Activated CD4-positive, alpha-beta T cell treated with anti-CD3 and anti-CD28 coated beads, Interleukin-2, Interleukin-4, amounts not matched to agents 100 ng/mL and 50 ng/mL, durations not matched to agents 16 hours and 8 hours (primary cell): ENCODE data around the gene AGTRAP.

ENCODE experiments used
- DNase-seq: peaks from one replicate; pipeline ENCODE4 v3.0.0-alpha.2; 2020; ENCODE audit warnings: low spot score

Gene AGTRAP

GRCh38 chr1:11764115-11764514, 28.2 kb downstream of the AGTRAP start:
- no peak for DNase-seq

- no peak for DNase-seq
Observed at GRCh38 chr1:11764519-11764918, 28.6 kb downstream of the AGTRAP start.

DNA sequence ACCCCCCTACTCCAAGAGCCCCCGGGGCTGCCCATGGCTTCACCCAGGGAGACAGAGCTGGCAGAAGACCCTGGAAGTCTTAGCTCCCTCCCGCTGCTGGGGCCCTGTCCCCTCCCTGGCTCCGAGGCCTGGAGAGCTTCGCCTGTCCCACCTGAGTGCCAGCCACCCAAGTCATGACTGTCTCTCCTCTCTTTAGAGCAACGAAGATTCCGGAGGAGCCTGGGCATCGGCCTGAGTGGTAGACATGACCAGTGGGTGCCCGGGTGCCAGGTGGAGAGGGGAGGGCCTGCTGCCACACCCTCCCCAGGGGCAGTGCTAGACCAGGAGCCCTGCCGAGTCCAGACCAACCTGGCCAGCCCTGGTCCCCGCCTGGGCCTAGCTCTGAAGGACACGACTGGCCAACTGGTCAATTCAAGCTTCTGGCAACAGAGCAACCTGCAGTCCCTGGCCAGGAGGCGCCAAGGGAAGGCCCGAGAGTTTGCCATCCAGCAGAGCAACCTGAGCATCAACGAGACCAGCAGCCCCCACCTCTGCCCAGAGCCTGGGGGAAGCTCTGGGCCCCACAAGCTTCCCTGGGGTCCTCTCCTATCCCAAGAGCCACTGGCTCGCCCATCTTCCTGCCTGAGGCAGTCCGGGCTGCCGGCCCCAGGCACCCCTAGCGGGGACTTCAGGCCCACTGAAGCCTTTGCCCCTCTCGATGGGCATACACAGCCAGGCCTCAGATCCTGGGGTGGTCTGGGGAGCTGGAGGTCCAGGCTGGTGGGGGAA, 29.9 kb downstream of the AGTRAP start:
- no peak for DNase-seq

DNA sequence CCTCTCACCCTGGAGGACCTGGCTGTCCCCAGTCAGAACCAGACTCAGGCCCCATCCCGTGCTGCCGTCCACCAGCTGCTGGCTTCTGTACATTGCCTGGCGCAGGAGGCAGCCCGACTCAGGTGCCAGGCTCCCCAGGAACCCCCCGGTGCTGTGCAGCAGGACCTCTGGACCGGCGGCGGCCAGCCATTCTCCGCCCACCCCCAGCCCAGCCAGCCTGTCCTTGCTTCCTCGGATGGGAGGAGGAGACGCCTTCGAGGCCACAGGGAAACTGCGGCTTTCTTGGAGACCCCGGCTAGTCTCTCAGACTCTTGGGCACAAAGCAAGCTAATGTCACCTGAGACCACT, 30.5 kb downstream of the AGTRAP start:
- no peak for DNase-seq

GRCh38 chr1:11767922-11768704, 32.2 kb downstream of the AGTRAP start:
- no peak for DNase-seq

DNA sequence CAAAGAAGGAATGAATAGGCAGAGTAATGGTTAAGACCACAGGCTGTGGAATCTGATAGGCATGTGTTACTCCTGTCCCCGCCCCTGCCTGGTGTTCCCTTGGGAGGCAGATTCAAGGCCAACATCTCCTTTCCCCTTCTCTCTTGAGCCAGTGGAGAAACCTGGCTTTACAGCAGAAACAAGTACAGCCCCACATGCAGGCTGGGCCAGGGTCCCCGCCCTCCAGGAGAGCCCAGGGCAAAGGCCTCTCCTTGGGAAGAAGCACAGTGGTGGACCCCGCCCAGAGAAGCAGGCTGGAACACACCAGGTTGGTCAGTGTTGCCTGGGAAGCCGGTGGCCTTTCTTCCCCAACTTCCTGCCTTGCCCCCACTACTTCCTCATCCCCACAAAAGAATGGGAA, 32.9 kb downstream of the AGTRAP start:
- no peak for DNase-seq

DNA sequence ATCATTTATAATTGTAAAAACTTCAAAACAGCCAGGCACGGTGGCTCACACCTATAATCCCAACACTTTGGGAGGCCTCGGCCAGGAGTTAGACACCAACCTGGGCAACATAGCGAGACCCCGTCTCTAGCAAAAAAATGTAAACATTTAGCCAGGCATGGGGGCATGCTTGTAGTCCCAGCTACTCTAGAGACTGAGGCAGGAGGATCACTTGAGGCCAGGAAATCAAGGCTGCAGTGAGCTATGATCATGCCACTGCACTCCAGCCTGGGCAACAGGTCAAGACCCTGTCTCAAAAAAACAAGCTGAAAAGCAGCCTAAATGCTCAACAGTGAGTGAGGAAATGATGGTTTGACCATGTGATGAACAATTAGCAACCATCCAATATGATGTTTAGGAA, 33.3 kb downstream of the AGTRAP start:
- no peak for DNase-seq

- no peak for DNase-seq
Observed at GRCh38 chr1:11770011-11770410, 34.1 kb downstream of the AGTRAP start.

DNA sequence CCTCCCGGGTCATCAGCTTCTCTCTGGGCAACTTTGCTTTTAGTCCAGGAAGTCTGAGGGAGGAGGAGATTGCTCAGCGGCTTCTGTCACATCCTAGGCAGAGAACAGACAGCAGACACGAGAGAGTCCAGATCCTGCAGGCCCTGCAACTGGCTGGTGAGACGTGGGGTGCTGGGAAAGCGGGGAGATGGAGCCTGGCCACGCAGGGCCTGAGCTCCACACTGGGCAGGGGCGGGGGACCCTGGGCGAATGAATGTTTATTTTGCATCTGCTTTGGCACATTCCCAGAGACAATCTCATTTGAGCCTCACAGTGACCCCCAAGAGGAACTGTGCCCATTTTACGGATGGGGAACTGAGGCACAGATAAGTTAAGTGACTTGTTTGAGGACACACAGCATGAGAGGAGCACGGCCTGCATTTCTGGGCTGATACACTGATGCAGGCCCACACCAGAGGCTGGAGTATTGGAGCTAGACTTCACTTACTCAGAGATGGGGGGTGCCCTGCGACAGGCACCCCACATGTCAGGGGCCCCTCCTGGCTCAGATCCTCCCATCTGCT, 35.6 kb downstream of the AGTRAP start:
- no peak for DNase-seq

DNA sequence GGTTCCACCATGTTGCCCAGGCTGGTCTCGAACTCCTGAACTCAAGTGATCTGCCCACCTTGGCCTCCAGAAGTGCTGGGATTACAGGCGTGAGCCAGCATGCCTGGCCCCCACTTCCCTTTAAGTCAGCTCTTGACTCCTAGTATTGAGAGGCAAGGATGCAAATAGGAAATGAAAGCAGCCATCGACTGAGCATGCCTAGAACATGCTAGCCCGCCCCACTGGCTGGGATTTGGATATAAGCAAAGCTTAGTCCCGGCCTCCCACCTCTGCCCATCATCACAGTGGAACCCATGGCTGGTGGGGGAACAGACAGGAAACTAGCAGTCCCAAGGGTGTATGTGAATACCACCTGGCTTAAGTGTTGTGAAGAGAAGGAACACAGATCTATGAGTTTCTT, 36.5 kb downstream of the AGTRAP start:
- DNase-seq: no peak

DNA sequence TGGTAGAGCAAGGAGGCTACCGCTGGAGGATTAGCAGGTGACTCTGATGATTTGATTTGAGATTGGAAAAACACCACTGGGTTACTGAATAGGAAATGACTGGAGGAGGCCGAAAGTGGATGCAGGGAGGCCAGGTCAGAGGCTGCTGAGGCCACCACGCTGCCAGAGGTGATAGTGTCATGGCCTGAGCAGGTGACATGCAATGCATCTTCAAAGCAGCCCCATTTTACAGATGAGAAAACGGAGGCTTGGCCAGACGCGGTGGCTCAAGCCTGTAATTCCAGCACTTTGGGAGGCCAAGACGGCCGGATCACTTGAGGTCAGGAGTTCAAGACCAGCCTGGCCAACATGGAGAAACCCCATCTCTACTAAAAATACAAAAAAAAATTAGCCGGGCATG, 38.8 kb downstream of the AGTRAP start:
- DNase-seq: no peak

GRCh38 chr1:11777658-11778322, 41.9 kb downstream of the AGTRAP start:
- no peak for DNase-seq

DNA sequence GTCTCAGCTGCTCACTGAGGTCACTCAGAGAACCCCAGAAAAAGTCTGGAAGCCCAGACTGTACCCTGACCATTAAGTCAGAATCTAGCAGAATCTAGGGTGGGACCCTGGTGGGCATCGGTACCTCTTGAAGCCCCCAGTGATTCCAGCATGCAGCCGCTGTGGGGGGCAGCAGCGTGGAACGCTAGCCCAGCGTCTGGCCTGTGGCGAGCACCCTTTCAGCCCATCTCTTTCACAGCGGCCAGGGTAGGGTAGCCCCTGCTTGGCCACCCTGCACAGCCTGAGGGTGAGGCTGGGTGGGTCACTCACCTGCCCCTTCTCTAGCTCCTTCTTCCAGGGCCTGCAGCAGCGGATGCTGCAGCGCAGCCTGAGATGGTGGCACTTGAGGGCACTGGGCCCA, 42.4 kb downstream of the AGTRAP start:
- no peak for DNase-seq

DNA sequence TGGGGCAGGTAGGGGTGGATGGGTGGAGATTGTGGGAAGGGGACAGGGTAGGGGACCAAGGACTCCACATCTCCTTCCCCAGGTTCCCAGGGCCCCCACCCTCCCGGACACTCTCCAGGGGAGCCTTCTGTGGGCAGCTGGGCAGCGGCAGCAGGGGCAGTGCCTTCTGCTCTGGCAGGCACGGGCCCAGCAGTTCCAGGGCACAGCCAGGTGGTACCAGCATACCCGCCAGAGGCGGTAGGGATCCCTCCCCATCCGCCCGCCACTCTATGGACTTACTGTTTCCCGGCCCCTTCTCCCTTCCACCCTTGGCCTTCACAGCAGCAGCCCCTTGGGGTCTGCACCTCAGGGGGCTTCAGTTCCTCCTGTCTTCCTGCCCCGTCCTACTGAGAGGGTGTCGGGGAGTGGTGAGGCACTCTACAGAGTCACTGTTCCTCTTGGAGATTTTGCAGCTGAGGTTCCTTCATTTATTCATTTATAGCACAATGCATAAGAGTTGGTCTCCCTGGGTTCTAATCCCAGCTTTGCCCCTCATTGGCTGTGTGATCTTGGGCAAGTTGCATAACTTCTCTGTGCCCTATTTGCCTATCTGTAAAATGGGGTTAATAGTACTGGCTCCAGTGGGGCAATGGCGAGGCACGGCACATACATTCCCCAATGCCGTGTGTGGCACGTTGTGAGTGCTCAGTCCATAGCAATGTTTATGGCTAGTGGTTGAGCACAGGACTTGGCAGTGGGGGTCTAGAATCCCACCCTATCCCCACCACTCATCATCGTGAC, 43.1 kb downstream of the AGTRAP start:
- no peak for DNase-seq

GRCh38 chr1:11779715-11780379, 43.9 kb downstream of the AGTRAP start:
- no peak for DNase-seq

DNA sequence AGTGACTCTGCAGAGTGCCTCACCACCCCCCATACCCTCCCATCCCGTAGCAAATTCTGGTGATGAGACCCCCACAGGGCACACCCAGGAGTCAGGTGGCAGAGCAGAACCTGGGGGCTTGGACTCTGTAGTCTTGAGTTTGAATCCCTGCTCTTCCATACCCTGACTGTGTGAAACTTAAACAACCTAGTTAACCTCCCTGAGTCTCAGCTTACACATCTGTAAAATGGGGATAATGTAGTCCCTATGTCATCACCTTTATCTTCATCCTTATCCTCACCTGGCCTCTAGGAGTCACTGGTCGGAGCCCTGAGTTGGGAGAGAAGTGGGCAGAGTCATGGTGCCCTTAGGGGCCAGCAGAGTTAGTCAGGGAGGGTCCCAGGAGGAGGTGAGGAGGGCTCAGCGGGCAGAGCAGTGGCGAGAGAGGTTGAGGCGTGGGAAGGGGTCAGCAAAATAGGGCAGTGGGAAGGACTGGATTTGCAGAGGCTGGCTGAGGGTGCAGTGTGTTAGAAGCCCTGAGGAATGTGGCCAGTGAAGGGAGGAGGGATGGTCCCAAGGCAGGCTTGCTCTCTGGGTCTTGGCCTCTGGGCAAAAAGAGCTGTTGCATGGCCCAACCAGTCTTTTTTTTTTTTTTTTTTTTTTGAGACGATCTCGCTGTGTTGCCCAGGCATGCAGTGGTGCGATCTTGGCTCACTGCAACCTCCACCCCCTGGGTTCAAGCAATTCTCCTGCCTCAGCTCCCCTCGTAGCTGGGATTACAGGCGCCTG, 44.6 kb downstream of the AGTRAP start:
- DNase-seq: no peak

DNA sequence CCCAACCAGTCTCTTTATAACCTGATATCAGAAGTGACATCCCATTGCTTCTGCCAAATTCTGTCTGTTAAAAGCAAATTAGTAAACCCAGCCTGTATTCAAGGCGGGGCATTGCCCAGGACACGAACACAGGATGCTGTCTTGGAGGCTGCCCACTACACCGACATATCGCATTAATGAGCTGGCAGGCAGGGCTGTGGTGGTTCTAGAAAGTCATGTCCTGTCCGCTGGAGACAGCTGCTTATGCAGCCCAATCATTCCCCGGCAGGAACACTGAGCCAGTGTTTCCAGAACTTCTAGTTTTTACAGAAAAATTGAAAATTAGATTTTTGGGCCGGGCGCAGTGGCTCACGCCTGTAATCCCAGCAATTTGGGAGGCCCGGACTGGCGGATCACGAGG, 45.4 kb downstream of the AGTRAP start:
- no peak for DNase-seq

DNA sequence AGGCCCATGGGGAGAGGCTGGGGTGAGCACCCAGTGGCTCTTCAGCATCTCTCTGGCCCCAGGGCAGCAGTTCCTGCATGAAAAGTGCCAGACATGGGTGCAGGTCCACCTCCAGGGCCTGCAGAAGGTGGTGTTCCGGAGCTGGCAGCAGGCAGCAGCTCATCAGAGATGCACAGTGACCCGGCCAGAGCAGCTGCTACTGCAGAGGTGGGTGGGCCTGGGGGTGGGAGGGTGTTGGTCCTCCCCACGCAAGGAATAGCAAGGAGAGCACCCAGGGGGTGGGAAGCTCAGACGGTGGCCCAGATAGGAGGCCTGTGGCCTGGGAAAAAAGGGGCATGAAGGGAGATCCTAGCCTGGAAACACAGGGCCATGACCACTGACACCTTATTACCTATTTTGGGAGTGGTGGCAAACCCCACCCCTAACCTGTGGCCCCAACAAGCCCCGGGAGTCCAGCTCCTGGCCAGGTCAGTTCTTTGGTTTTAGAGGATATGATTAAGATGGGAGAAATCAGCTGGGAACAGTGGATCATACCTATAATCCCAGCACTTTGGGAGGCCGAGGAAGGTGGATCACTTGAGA, 46.3 kb downstream of the AGTRAP start:
- no peak for DNase-seq

- no peak for DNase-seq
Observed at GRCh38 chr1:11783556-11783955, 47.6 kb downstream of the AGTRAP start.

DNA sequence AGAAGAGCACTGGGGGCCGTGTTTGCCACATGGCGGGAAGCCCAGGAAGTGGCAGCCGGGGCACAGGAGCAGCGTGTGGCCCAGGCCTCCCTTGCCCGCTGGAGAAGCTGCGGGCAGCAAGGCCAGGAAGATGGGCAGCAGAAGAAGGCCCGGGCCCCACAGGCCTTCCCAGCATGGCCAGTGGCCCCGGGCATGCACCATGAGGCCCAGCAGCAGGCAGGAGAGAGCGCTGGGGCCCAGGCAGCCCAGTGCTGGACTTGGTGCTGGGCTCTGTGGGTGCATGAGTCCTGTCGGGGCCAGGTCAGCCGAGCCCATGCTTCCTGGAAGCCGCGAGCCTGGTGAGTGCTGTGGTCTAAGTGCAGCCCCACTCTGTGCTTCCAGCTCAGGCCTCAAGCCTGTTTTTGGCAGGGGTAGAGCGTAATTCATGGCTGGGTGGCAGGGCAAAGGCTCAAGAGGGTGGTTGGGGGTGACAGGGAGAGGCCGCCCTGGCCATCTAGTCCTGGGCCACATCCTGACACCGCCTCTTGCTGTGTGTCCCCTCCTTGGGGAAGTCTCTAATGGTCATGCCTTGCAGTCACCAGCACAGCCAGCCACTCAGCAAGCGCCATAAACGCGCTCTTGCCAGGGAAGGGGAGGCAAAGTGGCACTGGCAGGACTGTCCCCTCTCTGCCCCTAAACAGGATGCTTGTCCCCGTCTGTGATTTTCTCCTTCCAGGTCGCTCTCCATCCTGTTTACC, 48.5 kb downstream of the AGTRAP start:
- DNase-seq: no peak
